ENCODE measurements around the gene OR51S1. TPM values are rescaled to one million over a fixed set of nuclear protein-coding genes. Genes with fewer than 3 reads are reported as not detected.

The OR51S1 gene
- total RNA-seq, 1 experiment from 2014 or later = not detected

DNA sequence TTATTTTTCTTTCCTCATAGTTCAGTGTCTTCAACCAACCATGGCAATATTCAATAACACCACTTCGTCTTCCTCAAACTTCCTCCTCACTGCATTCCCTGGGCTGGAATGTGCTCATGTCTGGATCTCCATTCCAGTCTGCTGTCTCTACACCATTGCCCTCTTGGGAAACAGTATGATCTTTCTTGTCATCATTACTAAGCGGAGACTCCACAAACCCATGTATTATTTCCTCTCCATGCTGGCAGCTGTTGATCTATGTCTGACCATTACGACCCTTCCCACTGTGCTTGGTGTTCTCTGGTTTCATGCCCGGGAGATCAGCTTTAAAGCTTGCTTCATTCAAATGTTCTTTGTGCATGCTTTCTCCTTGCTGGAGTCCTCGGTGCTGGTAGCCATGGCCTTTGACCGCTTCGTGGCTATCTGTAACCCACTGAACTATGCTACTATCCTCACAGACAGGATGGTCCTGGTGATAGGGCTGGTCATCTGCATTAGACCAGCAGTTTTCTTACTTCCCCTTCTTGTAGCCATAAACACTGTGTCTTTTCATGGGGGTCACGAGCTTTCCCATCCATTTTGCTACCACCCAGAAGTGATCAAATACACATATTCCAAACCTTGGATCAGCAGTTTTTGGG lies 33.0 kb upstream of the OR51S1 start, which contains the start of gene OR51T1:
Gene OR51T1, plus strand, starts transcription at position 41 of the 641 bp plus-strand sequence. Its CDS starts 0 bp downstream, at position 41.
- H3K4me3 ChIP-seq (replicated peaks in 1 of 2; ENCODE audit: low read depth in 1 of 2, low read length in 2 of 2) = no peak within 1 kb of the TSS
- H3K9me2 ChIP-seq (ENCODE audit: insufficient read depth) = no peaks in the 10 kb centered on the region
- no peaks in the 10 kb centered on the region for H4K20me1 ChIP-seq (ENCODE audit: insufficient read depth)
- ChIA-PET CTCF (no interaction called here), POLR2A (no interaction called here), RAD21 (ENCODE audit: low non-redundant PET in 1 of 2, low total read pairs in 2 of 2, uncharacterized antibody in 2 of 2, unreplicated experiment in 2 of 2) (no interaction called here)
- TF ChIP-seq SP1 (IDR thresholded peaks at IDR 0.05; ENCODE audit: low read depth) (no peak), POLR2AphosphoS5 (IDR thresholded peaks at IDR 0.05; ENCODE audit: low read depth, low read length) (no peak), EZH2phosphoT487 (IDR thresholded peaks at IDR 0.05; ENCODE audit: borderline replicate concordance) (no peak), EZH2 (IDR thresholded peaks at IDR 0.05) (no peak), JUND (IDR thresholded peaks at IDR 0.05) (no peak), RAD21 (IDR thresholded peaks at IDR 0.05; ENCODE audit: low read depth) (no peak)
- TF ChIP-seq, protein P1, sequence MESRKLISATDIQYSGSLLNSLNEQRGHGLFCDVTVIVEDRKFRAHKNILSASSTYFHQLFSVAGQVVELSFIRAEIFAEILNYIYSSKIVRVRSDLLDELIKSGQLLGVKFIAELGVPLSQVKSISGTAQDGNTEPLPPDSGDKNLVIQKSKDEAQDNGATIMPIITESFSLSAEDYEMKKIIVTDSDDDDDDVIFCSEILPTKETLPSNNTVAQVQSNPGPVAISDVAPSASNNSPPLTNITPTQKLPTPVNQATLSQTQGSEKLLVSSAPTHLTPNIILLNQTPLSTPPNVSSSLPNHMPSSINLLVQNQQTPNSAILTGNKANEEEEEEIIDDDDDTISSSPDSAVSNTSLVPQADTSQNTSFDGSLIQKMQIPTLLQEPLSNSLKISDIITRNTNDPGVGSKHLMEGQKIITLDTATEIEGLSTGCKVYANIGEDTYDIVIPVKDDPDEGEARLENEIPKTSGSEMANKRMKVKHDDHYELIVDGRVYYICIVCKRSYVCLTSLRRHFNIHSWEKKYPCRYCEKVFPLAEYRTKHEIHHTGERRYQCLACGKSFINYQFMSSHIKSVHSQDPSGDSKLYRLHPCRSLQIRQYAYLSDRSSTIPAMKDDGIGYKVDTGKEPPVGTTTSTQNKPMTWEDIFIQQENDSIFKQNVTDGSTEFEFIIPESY (IDR thresholded peaks at IDR 0.05; ENCODE audit: extremely low read depth, insufficient replicate concordance, low read length) = no peak
- no peak for DNase-seq (ENCODE audit: low read depth, low spot score)
- peaks cover 15% of the 10 kb centered on the region for H3K27me3 ChIP-seq (ENCODE audit: insufficient read depth, low read length)
- no peak for ATAC-seq
- H3K9me3 ChIP-seq (ENCODE audit: control insufficient read depth in 1 of 2, insufficient read depth in 1 of 2, low read depth in 1 of 2, low read length in 2 of 2) = no peaks in the 10 kb centered on the region
- no peaks in the 10 kb centered on the region for H3K36me3 ChIP-seq (ENCODE audit: control insufficient read depth in 1 of 2, insufficient read depth in 2 of 2, low read length in 2 of 2)
- no peaks in the 10 kb centered on the region for H3K79me2 ChIP-seq (ENCODE audit: insufficient read depth, low read length)
- intact Hi-C loops (cut with micrococcal nuclease) = no loop called here
- H3K9ac ChIP-seq (ENCODE audit: low read length) = no peak within 1 kb of the TSS
- BruUV-seq (replicated peaks) = no TSS peak
- no peaks in the 10 kb centered on the region for H3K4me1 ChIP-seq (ENCODE audit: control insufficient read depth in 1 of 2, insufficient read depth in 2 of 2, low read length in 2 of 2)
- no peak within 1 kb of the TSS for H3K27ac ChIP-seq (ENCODE audit: low read depth, low read length)
- H2AFZ ChIP-seq (ENCODE audit: low read depth, low read length, poor library complexity, severe bottlenecking) = no peak within 1 kb of the TSS
- no peak within 1 kb of the TSS for H3K4me2 ChIP-seq (ENCODE audit: low read length)

DNA sequence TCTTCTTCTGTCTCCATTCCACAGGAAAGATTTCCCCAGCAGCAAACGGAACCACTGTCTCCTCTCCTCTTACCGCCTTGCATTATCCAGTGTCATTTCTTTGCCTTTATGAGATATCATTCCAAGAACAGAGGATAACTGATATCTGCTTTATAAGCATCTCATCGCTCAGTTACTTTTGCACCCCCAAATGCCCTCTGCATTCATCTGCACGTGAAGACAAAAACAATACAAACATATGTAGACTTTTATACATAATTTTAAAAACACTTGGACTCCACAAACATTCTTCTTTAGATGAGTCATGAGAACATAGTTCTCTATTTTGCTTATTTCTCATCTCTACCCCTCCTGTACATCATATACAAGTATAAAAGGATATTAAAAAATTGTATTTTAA lies 32.2 kb upstream of the OR51S1 start:
- Histone ChIP-seq H3K4me1 (ENCODE audit: control insufficient read depth in 1 of 2, insufficient read depth in 2 of 2, low read length in 2 of 2) (no peaks in the 10 kb centered on the region), H4K20me1 (ENCODE audit: insufficient read depth) (no peaks in the 10 kb centered on the region), H3K4me2 (ENCODE audit: low read length) (no peak overlapping the region), H3K27ac (ENCODE audit: low read depth, low read length) (no peak overlapping the region), H3K9ac (ENCODE audit: low read length) (no peak overlapping the region), H3K79me2 (ENCODE audit: insufficient read depth, low read length) (no peaks in the 10 kb centered on the region), H3K36me3 (ENCODE audit: control insufficient read depth in 1 of 2, insufficient read depth in 2 of 2, low read length in 2 of 2) (no peaks in the 10 kb centered on the region), H3K9me2 (ENCODE audit: insufficient read depth) (no peaks in the 10 kb centered on the region), H2AFZ (ENCODE audit: low read depth, low read length, poor library complexity, severe bottlenecking) (no peak overlapping the region), H3K9me3 (ENCODE audit: control insufficient read depth in 1 of 2, insufficient read depth in 1 of 2, low read depth in 1 of 2, low read length in 2 of 2) (no peaks in the 10 kb centered on the region), H3K4me3 (replicated peaks in 1 of 2; ENCODE audit: low read depth in 1 of 2, low read length in 2 of 2) (no peak overlapping the region), H3K27me3 (ENCODE audit: insufficient read depth, low read length) (peaks cover 15% of the 10 kb centered on the region)
- ATAC-seq (no peak), DNase-seq (ENCODE audit: low read depth, low spot score) (no peak)
- no peak for TF ChIP-seq SIN3A (IDR thresholded peaks at IDR 0.05; ENCODE audit: low read depth)
- no peak for TF ChIP-seq JUND (IDR thresholded peaks at IDR 0.05)
- no peak for TF ChIP-seq TCF7L2 (IDR thresholded peaks at IDR 0.05; ENCODE audit: borderline replicate concordance, extremely low read depth, insufficient read depth, insufficient read length)
- RAD21 ChIA-PET (ENCODE audit: low non-redundant PET in 1 of 2, low total read pairs in 2 of 2, uncharacterized antibody in 2 of 2, unreplicated experiment in 2 of 2) = no interaction called here
- intact Hi-C loops (cut with micrococcal nuclease) = no loop called here
- POLR2A ChIA-PET = no interaction called here
- BruUV-seq (replicated peaks) = no TSS peak
- CTCF ChIA-PET = no interaction called here
